IPS-20b (cell line): ENCODE measurements around the gene FAM3D.

Source experiments
- H3K27ac ChIP-seq: one replicate; pipeline ENCODE4 v1.5.1; 2013; ENCODE audit warnings: low read length
- H3K27me3 ChIP-seq: 2 replicates; pipeline ENCODE4 v1.6.1; 2013; ENCODE audit warnings: mild to moderate bottlenecking, low read length, inconsistent platforms; ENCODE audit not compliant: insufficient read depth
- H3K36me3 ChIP-seq: 2 replicates; pipeline ENCODE4 v1.6.1; 2013; ENCODE audit warnings: low read depth, mild to moderate bottlenecking, inconsistent platforms, low read length, moderate library complexity; ENCODE audit not compliant: insufficient read depth
- H3K4me1 ChIP-seq: 2 replicates; pipeline ENCODE4 v1.6.1; 2013; ENCODE audit warnings: mild to moderate bottlenecking, control low read depth, inconsistent platforms, low read length, moderate library complexity; ENCODE audit not compliant: insufficient read depth
- H3K4me3 ChIP-seq: 2 replicates; pipeline ENCODE4 v1.5.1; 2013; ENCODE audit warnings: mild to moderate bottlenecking, low read length, inconsistent platforms
- H3K9ac ChIP-seq: 2 replicates; pipeline ENCODE4 v1.6.1; 2013; ENCODE audit warnings: low read depth, mild to moderate bottlenecking, inconsistent platforms, low read length, moderate library complexity
- H3K9me3 ChIP-seq: 2 replicates; pipeline ENCODE4 v1.6.1; 2013; ENCODE audit warnings: mild to moderate bottlenecking, low read depth, low read length, inconsistent platforms; ENCODE audit not compliant: insufficient read depth

The FAM3D gene

DNA sequence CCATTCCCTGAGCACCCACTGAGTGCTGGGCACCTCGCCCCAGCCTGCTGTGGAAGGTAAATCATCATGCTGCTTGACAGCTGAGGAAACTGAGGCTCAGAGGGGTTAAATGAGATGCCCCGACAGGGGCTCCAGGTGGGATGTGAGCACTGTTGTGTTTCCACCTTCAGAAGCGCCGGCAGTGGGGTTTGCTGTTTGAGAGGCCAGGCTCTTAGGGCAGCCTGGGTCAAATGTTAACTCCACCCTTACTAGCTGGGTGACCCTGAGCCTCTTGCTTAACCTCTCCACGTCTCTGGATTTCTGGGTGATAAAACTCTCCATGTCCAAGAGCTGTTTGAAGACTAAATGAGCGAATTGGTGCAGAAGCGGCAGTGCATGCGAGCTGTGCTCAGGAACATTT is 43.1 kb downstream of the FAM3D start:
- H3K4me1 ChIP-seq, result no peaks in the 10 kb centered on the region
- H3K36me3 ChIP-seq, result no peaks in the 10 kb centered on the region
- H3K9ac ChIP-seq, result no peak overlapping the region
- H3K4me3 ChIP-seq, result no peak overlapping the region
- no peaks in the 10 kb centered on the region for H3K9me3 ChIP-seq
- H3K27me3 ChIP-seq, result no peaks in the 10 kb centered on the region
- no peak overlapping the region for H3K27ac ChIP-seq

DNA sequence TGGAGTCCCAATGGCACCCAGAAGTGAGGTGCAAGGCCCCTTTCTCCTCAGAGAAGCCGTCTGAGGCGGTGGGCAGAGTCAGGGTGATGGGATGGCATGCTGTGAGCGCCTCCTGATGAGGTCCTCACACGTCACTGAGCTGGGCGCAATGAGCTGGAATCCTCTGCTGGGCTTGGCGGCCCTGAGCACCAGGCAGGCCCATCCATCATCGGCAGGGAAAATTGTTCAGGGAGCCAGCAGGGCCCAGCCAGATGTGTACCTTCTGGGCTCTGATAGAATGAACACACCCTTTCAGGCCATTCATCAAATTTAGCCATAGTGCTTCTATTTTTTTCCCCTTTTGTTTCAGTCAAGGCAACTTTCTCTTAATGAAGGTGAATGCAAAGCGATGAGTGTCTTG is 43.7 kb downstream of the FAM3D start:
- no peak overlapping the region for H3K9ac ChIP-seq
- H3K27me3 ChIP-seq, result no peaks in the 10 kb centered on the region
- no peaks in the 10 kb centered on the region for H3K4me1 ChIP-seq
- no peak overlapping the region for H3K4me3 ChIP-seq
- H3K36me3 ChIP-seq, result no peaks in the 10 kb centered on the region
- no peak overlapping the region for H3K27ac ChIP-seq
- no peaks in the 10 kb centered on the region for H3K9me3 ChIP-seq

DNA sequence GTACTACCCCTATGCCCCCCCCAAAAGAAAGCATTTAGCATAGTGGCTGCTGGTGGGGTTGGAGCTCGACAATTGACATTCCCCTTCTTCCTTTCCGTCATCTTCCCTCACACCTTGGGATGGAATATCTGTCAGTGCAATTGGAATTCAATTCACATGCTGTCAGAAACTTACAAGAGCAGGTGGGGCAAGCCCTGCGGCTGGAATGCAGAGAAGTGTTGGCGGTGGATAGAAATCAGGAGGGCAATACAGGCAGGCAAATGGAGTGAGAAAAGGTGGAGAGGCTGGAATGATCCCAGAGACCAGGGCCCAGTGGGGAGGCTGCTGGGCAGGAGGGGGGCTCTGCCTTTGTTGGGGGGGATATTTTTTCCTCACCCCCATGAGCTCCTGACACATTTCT is 44.1 kb downstream of the FAM3D start:
- no peaks in the 10 kb centered on the region for H3K27me3 ChIP-seq
- no peaks in the 10 kb centered on the region for H3K9me3 ChIP-seq
- no peak overlapping the region for H3K27ac ChIP-seq
- H3K36me3 ChIP-seq, result no peaks in the 10 kb centered on the region
- H3K4me1 ChIP-seq, result no peaks in the 10 kb centered on the region
- no peak overlapping the region for H3K4me3 ChIP-seq
- H3K9ac ChIP-seq, result no peak overlapping the region

DNA sequence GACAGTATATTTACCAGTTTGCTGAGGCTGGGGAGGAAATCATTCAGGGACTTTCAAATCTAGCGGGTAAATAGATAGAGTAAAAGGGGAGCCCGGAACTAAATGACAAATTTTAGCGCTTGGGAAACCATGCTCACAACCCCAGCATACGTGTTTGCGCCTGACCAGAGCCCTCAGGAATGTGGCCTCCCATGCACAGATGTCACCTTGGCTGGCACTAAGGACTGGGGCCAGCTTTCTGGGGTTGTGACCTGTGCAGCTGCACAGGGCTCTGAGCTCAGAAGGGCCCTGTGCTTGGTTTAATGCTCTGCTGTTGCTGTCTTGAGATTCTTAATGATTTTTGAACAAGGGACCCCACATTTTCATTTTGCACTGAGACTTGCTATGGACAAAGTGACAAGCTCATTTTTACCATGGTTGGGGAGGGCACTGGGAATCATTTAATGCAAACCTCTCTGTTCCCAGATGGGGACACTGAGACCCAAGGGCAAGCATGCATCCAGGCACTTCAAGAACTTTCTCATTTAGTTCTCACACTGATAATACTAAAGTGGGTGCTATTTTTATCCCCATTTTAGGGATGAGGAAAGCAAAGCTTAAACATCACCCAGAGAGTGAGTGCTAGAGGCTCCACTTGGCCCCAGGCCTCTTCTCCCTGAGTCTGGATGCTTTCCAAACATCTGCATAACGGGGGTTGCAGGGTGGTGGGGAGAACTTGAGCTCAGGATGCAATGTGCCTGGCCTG is 45.3 kb downstream of the FAM3D start:
- Histone ChIP-seq H3K27me3 (no peaks in the 10 kb centered on the region), H3K27ac (no peak overlapping the region), H3K9me3 (no peaks in the 10 kb centered on the region), H3K4me1 (no peaks in the 10 kb centered on the region), H3K36me3 (no peaks in the 10 kb centered on the region), H3K9ac (no peak overlapping the region), H3K4me3 (no peak overlapping the region)

DNA sequence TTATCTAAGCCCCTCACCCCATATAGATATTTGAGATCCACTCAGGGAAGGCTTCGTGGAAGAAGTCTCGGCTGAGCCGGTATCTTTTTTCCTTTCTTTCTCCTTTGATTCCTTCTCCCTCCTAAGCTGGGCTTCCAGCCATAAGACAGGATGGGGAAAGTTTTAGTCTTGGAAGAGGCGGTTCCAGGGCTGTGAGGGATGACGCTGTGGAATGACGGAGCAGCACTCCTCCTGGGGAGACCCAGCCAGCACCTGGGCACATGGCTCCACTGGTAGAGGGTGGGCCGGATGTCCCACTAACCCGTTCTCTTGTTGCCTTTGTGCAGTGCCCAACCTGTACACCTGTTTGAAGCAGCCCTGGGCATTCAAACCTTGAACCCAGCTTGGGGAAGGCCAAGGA is 46.2 kb downstream of the FAM3D start:
- H3K9ac ChIP-seq, result no peak overlapping the region
- no peak overlapping the region for H3K4me3 ChIP-seq
- H3K36me3 ChIP-seq, result no peaks in the 10 kb centered on the region
- H3K27me3 ChIP-seq, result no peaks in the 10 kb centered on the region
- no peaks in the 10 kb centered on the region for H3K4me1 ChIP-seq
- no peak overlapping the region for H3K27ac ChIP-seq
- H3K9me3 ChIP-seq, result no peaks in the 10 kb centered on the region

DNA sequence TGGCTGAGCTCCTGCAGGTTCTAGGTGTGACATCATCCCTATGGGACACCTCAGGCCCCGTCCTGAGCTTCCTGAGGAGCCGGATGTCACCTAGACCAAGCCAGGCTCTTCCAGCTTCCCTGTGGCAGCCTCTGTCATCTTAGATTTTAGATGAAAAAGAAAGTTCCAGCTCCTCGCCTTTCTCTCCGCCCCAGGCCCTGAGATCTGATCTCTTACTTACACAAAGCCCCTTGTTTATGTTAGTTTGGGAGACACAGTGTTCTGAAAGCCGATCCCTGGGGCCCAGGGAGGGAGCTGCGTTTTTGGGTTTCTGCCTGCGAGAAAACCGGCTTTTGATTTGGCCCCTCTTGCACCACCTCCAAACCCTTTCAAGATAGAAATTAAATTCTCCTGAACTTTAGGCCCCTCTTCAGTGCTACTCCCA is 49.2 kb downstream of the FAM3D start:
- no peak overlapping the region for H3K4me3 ChIP-seq
- H3K9me3 ChIP-seq, result no peaks in the 10 kb centered on the region
- no peaks in the 10 kb centered on the region for H3K27me3 ChIP-seq
- H3K27ac ChIP-seq, result no peak overlapping the region
- H3K36me3 ChIP-seq, result no peaks in the 10 kb centered on the region
- no peaks in the 10 kb centered on the region for H3K4me1 ChIP-seq
- H3K9ac ChIP-seq, result no peak overlapping the region

DNA sequence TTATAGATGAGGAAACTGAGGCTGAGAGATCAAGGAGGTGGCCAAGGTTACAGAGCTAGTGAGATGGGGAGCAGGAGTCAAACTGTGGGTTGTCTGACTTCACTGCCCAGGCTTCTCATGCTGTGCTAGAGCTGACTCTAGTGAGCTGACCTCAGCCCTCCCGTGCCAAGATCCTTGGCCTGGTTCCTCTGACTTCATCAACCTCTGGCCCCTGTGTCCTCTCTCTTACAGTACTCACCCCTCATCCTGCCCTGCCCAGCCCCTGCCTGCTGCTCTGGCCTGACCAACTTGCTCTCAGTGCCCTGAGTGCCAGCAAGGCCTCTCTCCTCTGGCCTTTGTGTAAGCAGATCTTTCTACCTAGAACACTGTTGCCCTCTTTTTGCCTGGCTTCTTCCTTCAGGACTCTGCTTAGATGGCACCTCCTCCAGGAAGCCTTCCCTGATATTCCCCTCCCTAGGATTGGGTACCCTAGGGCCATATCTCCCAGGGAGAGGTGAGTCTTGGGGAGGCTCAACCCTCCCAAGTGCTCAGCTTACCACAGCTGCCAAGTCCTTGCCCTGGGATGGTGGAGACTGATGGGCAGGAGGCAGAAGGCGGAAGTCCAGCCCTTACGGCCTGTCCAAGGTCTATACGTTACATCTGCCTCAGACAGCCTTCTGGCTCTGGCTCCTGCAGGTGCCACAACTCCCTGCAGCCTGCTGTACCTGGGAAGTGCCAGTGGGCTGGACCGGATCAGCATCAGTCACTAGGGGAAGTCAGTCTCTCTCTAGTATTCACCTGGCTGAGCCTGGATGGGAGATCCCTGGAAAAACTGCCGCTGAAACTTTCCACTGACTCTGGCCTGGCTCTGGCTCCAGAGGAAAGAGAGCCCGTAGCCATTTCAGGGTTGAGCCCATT is 53.1 kb downstream of the FAM3D start:
- Histone ChIP-seq H3K9ac (no peak overlapping the region), H3K27me3 (no peaks in the 10 kb centered on the region), H3K36me3 (no peaks in the 10 kb centered on the region), H3K4me1 (no peaks in the 10 kb centered on the region), H3K4me3 (no peak overlapping the region), H3K9me3 (no peaks in the 10 kb centered on the region), H3K27ac (no peak overlapping the region)

DNA sequence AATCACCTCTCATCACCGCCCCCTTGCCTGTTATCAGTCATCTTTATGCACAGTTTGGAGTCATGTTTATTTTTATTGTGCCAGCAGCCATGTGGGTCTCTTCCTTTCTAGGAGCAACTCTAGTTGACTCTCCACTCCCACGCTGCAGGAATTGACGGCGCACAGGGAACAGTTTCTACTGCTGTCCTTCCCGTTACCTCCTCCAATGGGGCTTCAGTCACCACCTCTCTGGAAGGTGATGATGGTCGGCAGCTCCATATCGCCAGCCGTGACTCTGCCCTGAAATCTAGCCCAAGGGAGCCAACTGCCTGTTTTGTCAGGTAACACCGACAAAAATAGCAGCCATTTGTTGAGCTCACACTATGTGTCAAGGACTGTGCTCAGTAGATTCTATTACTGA is 53.7 kb downstream of the FAM3D start:
- Histone ChIP-seq H3K4me1 (no peaks in the 10 kb centered on the region), H3K36me3 (no peaks in the 10 kb centered on the region), H3K27ac (no peak overlapping the region), H3K9ac (no peak overlapping the region), H3K4me3 (no peak overlapping the region), H3K27me3 (no peaks in the 10 kb centered on the region), H3K9me3 (no peaks in the 10 kb centered on the region)

DNA sequence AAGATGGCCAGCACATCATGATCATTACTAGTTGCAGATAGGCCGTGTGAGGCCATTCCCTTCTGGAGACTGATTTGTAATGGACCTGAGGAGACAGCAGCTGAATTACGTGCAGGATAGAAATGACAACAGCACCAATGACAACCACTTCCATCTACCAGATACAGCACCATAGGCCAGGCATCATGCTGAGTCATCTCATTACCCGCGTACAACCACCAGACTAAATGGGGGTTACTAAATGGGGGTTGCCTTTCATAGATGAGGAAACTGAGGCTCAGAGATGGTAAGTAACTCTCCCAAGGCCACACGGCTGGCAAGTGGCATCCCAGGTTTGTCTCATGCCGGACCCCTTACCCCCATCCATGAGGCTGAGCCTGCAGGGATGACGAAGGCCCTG is 56.6 kb downstream of the FAM3D start:
- no peak overlapping the region for H3K27ac ChIP-seq
- no peaks in the 10 kb centered on the region for H3K4me1 ChIP-seq
- H3K27me3 ChIP-seq, result no peaks in the 10 kb centered on the region; the same call in 1 of the 2 replicates
- H3K4me3 ChIP-seq, result no peak overlapping the region
- no peaks in the 10 kb centered on the region for H3K36me3 ChIP-seq
- no peaks in the 10 kb centered on the region for H3K9me3 ChIP-seq
- H3K9ac ChIP-seq, result no peak overlapping the region

DNA sequence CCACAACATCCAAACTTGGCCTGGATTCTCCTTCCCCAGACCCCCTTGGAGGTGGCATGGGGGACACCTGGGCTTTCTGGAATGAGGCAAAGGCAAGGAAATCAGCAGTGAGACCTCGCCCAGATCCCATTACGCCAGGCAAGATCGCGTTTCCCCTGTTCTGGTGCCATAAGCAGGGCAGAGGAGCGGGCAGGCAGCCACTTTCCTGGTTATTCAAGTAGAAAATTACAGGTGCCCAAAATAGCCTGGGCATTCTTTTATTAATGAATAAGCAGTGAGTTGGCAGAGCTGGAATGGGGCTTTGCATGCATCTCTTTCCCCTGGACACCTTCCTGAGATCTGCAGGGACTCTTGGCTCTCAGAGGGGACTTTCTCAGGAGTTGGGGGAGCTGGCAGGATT is 57.9 kb downstream of the FAM3D start:
- no peaks in the 10 kb centered on the region for H3K36me3 ChIP-seq
- no peak overlapping the region for H3K27ac ChIP-seq
- no peaks in the 10 kb centered on the region for H3K4me1 ChIP-seq
- H3K27me3 ChIP-seq, result no peaks in the 10 kb centered on the region; the same call in 1 of the 2 replicates
- H3K4me3 ChIP-seq, result no peak overlapping the region
- no peak overlapping the region for H3K9ac ChIP-seq
- H3K9me3 ChIP-seq, result no peaks in the 10 kb centered on the region

DNA sequence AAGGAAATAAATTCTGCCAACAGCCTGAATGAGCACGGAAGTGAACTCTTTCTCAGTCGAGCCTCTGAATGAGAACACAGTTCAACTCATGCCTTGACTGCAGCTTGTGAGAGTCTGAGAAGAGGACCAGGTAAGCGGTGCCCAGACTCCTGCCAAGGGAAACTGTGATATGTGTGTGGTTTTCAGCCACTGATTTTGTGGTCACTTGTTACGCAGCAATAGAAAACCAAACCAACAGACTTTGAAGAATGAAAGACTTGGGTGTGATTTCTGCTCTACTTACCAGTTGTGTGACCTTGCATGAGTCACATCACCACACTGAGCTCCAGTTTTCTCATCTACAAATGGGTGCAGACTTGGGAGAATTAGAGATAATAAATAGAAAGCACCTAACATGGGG is 58.8 kb downstream of the FAM3D start:
- H3K36me3 ChIP-seq, result no peaks in the 10 kb centered on the region

DNA sequence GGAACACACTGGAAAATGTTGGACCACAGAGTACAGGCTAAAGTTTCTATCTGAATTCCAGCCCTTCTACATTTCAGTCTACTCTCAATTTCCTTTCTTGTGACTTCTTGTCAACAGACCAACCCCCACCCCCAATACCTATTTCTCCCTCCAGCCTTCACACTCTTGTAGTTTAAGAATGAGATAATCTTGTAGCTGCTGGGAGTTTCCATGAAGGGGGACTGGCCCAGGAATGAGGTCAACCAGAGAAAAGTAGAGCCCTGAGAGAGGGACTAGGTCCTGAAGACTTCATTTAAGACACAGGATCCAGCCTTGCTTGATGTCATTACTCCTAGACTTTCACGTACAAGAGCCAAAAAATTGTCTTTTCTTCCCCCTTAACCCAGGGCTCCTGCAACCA is 59.9 kb downstream of the FAM3D start:
- no peak overlapping the region for H3K27ac ChIP-seq
- no peaks in the 10 kb centered on the region; the same call in 1 of the 2 replicates for H3K27me3 ChIP-seq
- no peaks in the 10 kb centered on the region for H3K4me1 ChIP-seq
- no peak overlapping the region for H3K9ac ChIP-seq
- no peaks in the 10 kb centered on the region for H3K9me3 ChIP-seq
- no peaks in the 10 kb centered on the region for H3K36me3 ChIP-seq
- H3K4me3 ChIP-seq, result no peak overlapping the region

More for the DNA sequence above, 58.8 kb downstream of the FAM3D start:
- no peaks in the 10 kb centered on the region; the same call in 1 of the 2 replicates for H3K27me3 ChIP-seq
- H3K9me3 ChIP-seq, result no peaks in the 10 kb centered on the region
- H3K27ac ChIP-seq, result no peak overlapping the region
- no peak overlapping the region for H3K4me3 ChIP-seq
- H3K4me1 ChIP-seq, result no peaks in the 10 kb centered on the region
- no peak overlapping the region for H3K9ac ChIP-seq
